ENCODE data around the gene CDK9.
"Not testable (repeated sequence)": the region's sequence is repeated elsewhere in the genome, so short reads cannot be mapped to it uniquely, and the experiment has no call there.

CDK9 gene

GRCh38 chr9:127780126-127780885, 5.5 kb upstream of the CDK9 start:
- no peak for DNase-seq (ENCODE audit: low spot score)

- DNase-seq (ENCODE audit: low spot score): not testable (repeated sequence)
These were observed 4.9 kb upstream of the CDK9 start for GRCh38 chr9:127780909-127781308.

- DNase-seq (ENCODE audit: low spot score): no peak
These were observed 4.0 kb upstream of the CDK9 start for GRCh38 chr9:127781806-127782205.

- peak; percentile 66 for DNase-seq (ENCODE audit: low spot score)
These were observed 2.5 kb upstream of the CDK9 start for GRCh38 chr9:127783111-127784008.

- DNase-seq (ENCODE audit: low spot score): peak; percentile 89
These were observed 556 bp upstream of the CDK9 start for GRCh38 chr9:127785023-127785932.

GRCh38 chr9:127786773-127787104, 905 bp downstream of the CDK9 start:
- DNase-seq (ENCODE audit: low spot score): no peak

GRCh38 chr9:127788337-127789011, 2.6 kb downstream of the CDK9 start:
- DNase-seq (ENCODE audit: low spot score): no peak

GRCh38 chr9:127789179-127789578, 3.3 kb downstream of the CDK9 start:
- no peak for DNase-seq (ENCODE audit: low spot score)

- no peak for DNase-seq (ENCODE audit: low spot score)
These were observed 4.4 kb downstream of the CDK9 start for GRCh38 chr9:127790094-127790855.

- no peak for DNase-seq (ENCODE audit: low spot score)
These were observed 5.3 kb downstream of the CDK9 start for GRCh38 chr9:127791085-127791484.

GRCh38 chr9:127792417-127793031, 6.7 kb downstream of the CDK9 start:
- no peak for DNase-seq (ENCODE audit: low spot score)

GRCh38 chr9:127793093-127793708, 7.4 kb downstream of the CDK9 start:
- no peak for DNase-seq (ENCODE audit: low spot score)

- no peak for DNase-seq (ENCODE audit: low spot score)
These were observed 8.4 kb downstream of the CDK9 start for GRCh38 chr9:127794001-127794791.

GRCh38 chr9:127796225-127796813, 10.5 kb downstream of the CDK9 start:
- peak; percentile 50 for DNase-seq (ENCODE audit: low spot score)

- no peak for DNase-seq (ENCODE audit: low spot score)
These were observed 11.1 kb downstream of the CDK9 start for GRCh38 chr9:127796852-127797370.

GRCh38 chr9:127801955-127802575, 16.2 kb downstream of the CDK9 start:
- DNase-seq (ENCODE audit: low spot score): no peak

- peak; percentile 90 for DNase-seq (ENCODE audit: low spot score)
These were observed 17.0 kb downstream of the CDK9 start, which contains the start of gene FPGS for GRCh38 chr9:127802576-127803443. Gene FPGS, plus strand, starts transcription at chr9:127802882. Its CDS starts 43 bp downstream, at chr9:127802925.

All from NAMALWA (cell line).